GM12878 (cell line): ENCODE data around the gene DCTN4. TPM values are rescaled to one million over a fixed set of nuclear protein-coding genes. Genes with fewer than 3 reads are reported as not detected.

Source experiments
- ATAC-seq: fragments of 200-7000 bp; cut with Tn5 transposase; 3 replicates; pipeline ENCODE4 v1.9.1; 2020; ENCODE audit warnings: mild to moderate bottlenecking, moderate library complexity
- BruUV-seq: library from RNA; stranded (reverse); fragments of 400-500 nt; replicated peaks from 2 replicates; lab custom pipeline; 2021; lab: Mats Ljungman, UMichigan
- CTCF ChIA-PET: fragments of 300-600 bp; sonication (Branson Sonifier 250); formaldehyde crosslinking; extraction: SDS; loops from one replicate; lab custom pipeline; 2021; ENCODE audit warnings: inconsistent platforms; lab: Yijun Ruan, JAX
- POLR2A ChIA-PET: fragments of 350-600 bp; formaldehyde crosslinking; extraction: SDS; loops from one replicate; lab custom pipeline; 2021; ENCODE audit warnings: inconsistent platforms; lab: Charles Lee
- RAD21 ChIA-PET: fragments of 300-600 bp; sonication (Branson Sonifier 250); formaldehyde crosslinking; loops from one replicate; lab custom pipeline; 2023; ENCODE audit warnings: antibody characterized with exemption; ENCODE audit not compliant: unreplicated experiment; lab: Charles Lee
- SMC1A ChIA-PET: fragments of 300-600 bp; sonication (Branson Sonifier 250); formaldehyde crosslinking; loops from one replicate; lab custom pipeline; 2023; ENCODE audit not compliant: unreplicated experiment, uncharacterized antibody; lab: Charles Lee
- DNase-seq: peaks from one replicate; pipeline ENCODE4 v3.0.0-alpha.2; 2011; ENCODE audit warnings: low read depth, low spot score
- FAIRE-seq: peaks from 3 replicates; lab custom pipeline; 2011; peaks lifted over from hg19 to GRCh38; lab: Jason Lieb, UNC
- H2AFZ ChIP-seq: 2 replicates; pipeline ENCODE4 v1.6.0; 2011; ENCODE audit warnings: low read depth, low read length, control low read depth; ENCODE audit not compliant: control insufficient read depth
- H3K27ac ChIP-seq: 2 replicates; pipeline ENCODE4 v1.5.1; 2011; ENCODE audit warnings: control low read depth; ENCODE audit not compliant: control insufficient read depth, insufficient read depth
- H3K27me3 ChIP-seq, 2 experiments: replicated peaks in 1 of 2; 2 replicates each; pipeline versions ENCODE4 v1.6.0 to v1.6.1; 2011; ENCODE audit warnings: low read length in 1 of 2; ENCODE audit not compliant: control insufficient read depth in 2 of 2, insufficient read depth in 2 of 2
- H3K36me3 ChIP-seq, 2 experiments: 2 replicates each; pipeline ENCODE4 v1.5.1; 2011; ENCODE audit warnings: low read length in 1 of 2; ENCODE audit not compliant: control insufficient read depth in 2 of 2, insufficient read depth in 2 of 2
- H3K4me1 ChIP-seq: 2 replicates; pipeline ENCODE4 v1.6.1; 2011; ENCODE audit warnings: mild to moderate bottlenecking, low read length, moderate library complexity, mixed read lengths; ENCODE audit not compliant: control insufficient read depth, insufficient read depth
- H3K4me2 ChIP-seq: 2 replicates; pipeline ENCODE4 v1.6.0; 2011; ENCODE audit warnings: control low read depth; ENCODE audit not compliant: control insufficient read depth, insufficient read depth
- H3K4me3 ChIP-seq: fragments of 200-600 bp; sonication (generic); 2 replicates; pipeline ENCODE4 v1.5.1; 2016
- H3K79me2 ChIP-seq: 2 replicates; pipeline ENCODE4 v1.6.0; 2011; ENCODE audit warnings: low read length; ENCODE audit not compliant: control insufficient read depth, insufficient read depth
- H3K9ac ChIP-seq: 2 replicates; pipeline ENCODE4 v1.8.0; 2011; ENCODE audit warnings: low read length, control low read depth, mixed read lengths; ENCODE audit not compliant: control insufficient read depth, insufficient read depth
- H3K9me3 ChIP-seq: replicated peaks from 3 replicates; pipeline ENCODE4 v1.5.1; 2011; ENCODE audit warnings: mild to moderate bottlenecking, low read length; ENCODE audit not compliant: control insufficient read depth, insufficient read depth
- H4K20me1 ChIP-seq: 2 replicates; pipeline ENCODE4 v1.6.0; 2011; ENCODE audit not compliant: control insufficient read depth, insufficient read depth
- KDM1A ChIP-seq: fragments of 200-600 bp; sonication (generic); IDR thresholded peaks from 2 replicates; pipeline ENCODE4 v1.6.1; 2016; ENCODE audit warnings: borderline replicate concordance
- MYC ChIP-seq: IDR thresholded peaks from 2 replicates; pipeline ENCODE4 v1.6.1; 2011; ENCODE audit warnings: mild to moderate bottlenecking, low read length, moderate library complexity, inconsistent platforms; ENCODE audit not compliant: insufficient read depth, insufficient replicate concordance, insufficient read length, severe bottlenecking
- SMAD1 ChIP-seq: fragments of 450-650 bp; IDR thresholded peaks from 2 replicates; pipeline ENCODE4 v1.6.1; 2018; ENCODE audit warnings: mild to moderate bottlenecking, low read depth; ENCODE audit not compliant: partially characterized antibody
- STAT1 ChIP-seq: fragments of 450-650 bp; conservative IDR thresholded peaks from 2 replicates; pipeline ENCODE4 v1.6.1; 2014; ENCODE audit warnings: antibody characterized with exemption, mild to moderate bottlenecking
- TCF7 ChIP-seq: IDR thresholded peaks from 2 replicates; pipeline ENCODE4 v1.6.1; 2014; ENCODE audit warnings: antibody characterized with exemption, borderline replicate concordance
- YY1 ChIP-seq: IDR thresholded peaks from 2 replicates; pipeline ENCODE4 v1.6.1; 2011; ENCODE audit warnings: low read depth, mild to moderate bottlenecking, low read length
- ZNF207 ChIP-seq: fragments of 450-650 bp; IDR thresholded peaks from 2 replicates; pipeline ENCODE4 v1.6.1; 2014; ENCODE audit warnings: antibody characterized with exemption, mild to moderate bottlenecking, borderline replicate concordance
- WGBS: methylation state at CpG from one replicate; pipeline ENCODE4 v1.1.6; 2016; ENCODE audit warnings: low lambda C conversion rate; ENCODE audit not compliant: insufficient replicate concordance, insufficient coverage; ENCODE audit errors: missing lambda C conversion rate; 5-methylcytosine and 5-hydroxymethylcytosine counted together
- in situ Hi-C: fragments of 300-500 bp; cut with MboI; formaldehyde crosslinking; loops from 9 replicates; pipeline ENCODE4 v1.14.3; 2018; ENCODE audit warnings: mixed read lengths
- intact Hi-C: fragments of 100-400 bp; cut with micrococcal nuclease; formaldehyde crosslinking; loops from one replicate; pipeline ENCODE4 v1.14.2; 2022; ENCODE audit not compliant: unreplicated experiment
- polyA plus RNA-seq, 11 experiments: library from polyadenylated mRNA; depleted of rRNA in 4 of 11; unstranded in 6 of 11; stranded (reverse) in 5 of 11; fragments of >200 nt; fragmentation: Nextera tagmentation in 4 of 11; fragmentation: Illumina TruSeq in 1 of 11; extraction: Ambion mirVana in 4 of 11; extraction: Trizol in 1 of 11; gene quantifications; 1 replicate in 1 of 11; 2 replicates in 10 of 11; pipeline versions ENCODE4 v1.2.1 to v1.2.3, GENCODE V29; 2011 to 2016; ENCODE audit warnings: inconsistent platforms in 2 of 11, missing spikeins in 2 of 11, low read depth in 1 of 11
- total RNA-seq, 4 experiments: library from RNA; depleted of rRNA in 3 of 4; stranded (reverse); fragments of >200 nt in 3 of 4; fragmentation: Illumina TruSeq in 1 of 4; extraction: Trizol in 1 of 4; gene quantifications; 2 replicates each; pipeline versions ENCODE4 v1.2.1 to v1.2.3, GENCODE V29; 2013 to 2021
- TF ChIP-seq, protein P1 (sequence below): fragments of 450-650 bp; IDR thresholded peaks from 2 replicates; pipeline ENCODE4 v1.6.1; 2017; ENCODE audit warnings: low read depth, mild to moderate bottlenecking, moderate library complexity
- TF ChIP-seq, protein P2 (sequence below): IDR thresholded peaks from 2 replicates; pipeline ENCODE4 v1.6.1; 2011; ENCODE audit warnings: borderline replicate concordance, low read depth, mild to moderate bottlenecking, moderate library complexity, low read length; ENCODE audit not compliant: insufficient read depth, poor library complexity, severe bottlenecking
- TF ChIP-seq, protein P3 (sequence below): fragments of 450-650 bp; formaldehyde crosslinking; IDR thresholded peaks from 2 replicates; pipeline ENCODE4 v1.5.0; 2022; ENCODE audit warnings: mild to moderate bottlenecking, missing genetic modification characterization

Gene DCTN4
- total and polyA plus RNA-seq, 10 of the 15 experiments (the other 5 are each of a cell fraction or from before 2014, with no cell fraction given): 7.6 to 27.8 (median 18.0) TPM

DNA sequence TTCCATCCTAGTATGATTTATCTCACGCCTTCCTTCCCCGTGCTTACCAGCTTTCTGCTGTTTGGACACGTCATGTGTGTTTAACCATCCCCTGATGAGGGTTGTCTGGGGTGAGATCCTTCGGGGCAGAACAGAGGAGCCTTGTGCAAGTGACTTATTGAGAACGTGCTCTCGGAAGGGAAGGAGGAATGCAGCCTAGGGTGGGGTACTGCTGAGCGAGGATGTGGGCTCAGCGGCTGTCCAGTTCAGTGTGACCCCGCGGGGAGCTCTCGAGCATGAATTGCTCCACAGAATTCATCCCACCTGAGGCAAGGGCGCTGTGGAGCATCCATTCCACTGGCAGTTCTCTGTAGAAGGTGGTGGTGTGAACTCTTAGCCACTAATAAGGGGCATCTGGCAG, 93.8 kb downstream of the DCTN4 start:
- 53% methylated on average over 12 of the region's 12 CpGs for WGBS
- SMC1A ChIA-PET: interaction anchor here (0.6 to 1.2 kb wide), 2 partner anchors 11 to 13 kb away, joined by 3 read pairs; no protein-coding TSS in a partner anchor
- no peak for FAIRE-seq

More for the DNA sequence above, 93.8 kb downstream of the DCTN4 start:
- no peak overlapping the region for H3K27ac ChIP-seq
- in situ Hi-C loops (no loop called here), intact Hi-C loops (no loop called here)
- H3K4me3 ChIP-seq: no peak overlapping the region
- ATAC-seq (no peak), DNase-seq (no peak)
- no peaks in the 10 kb centered on the region for H3K4me1 ChIP-seq
- no peaks in the 10 kb centered on the region for H3K9me3 ChIP-seq
- TF ChIP-seq TCF7: no peak
- TF ChIP-seq ZNF207: no peak
- TF ChIP-seq, protein P1, sequence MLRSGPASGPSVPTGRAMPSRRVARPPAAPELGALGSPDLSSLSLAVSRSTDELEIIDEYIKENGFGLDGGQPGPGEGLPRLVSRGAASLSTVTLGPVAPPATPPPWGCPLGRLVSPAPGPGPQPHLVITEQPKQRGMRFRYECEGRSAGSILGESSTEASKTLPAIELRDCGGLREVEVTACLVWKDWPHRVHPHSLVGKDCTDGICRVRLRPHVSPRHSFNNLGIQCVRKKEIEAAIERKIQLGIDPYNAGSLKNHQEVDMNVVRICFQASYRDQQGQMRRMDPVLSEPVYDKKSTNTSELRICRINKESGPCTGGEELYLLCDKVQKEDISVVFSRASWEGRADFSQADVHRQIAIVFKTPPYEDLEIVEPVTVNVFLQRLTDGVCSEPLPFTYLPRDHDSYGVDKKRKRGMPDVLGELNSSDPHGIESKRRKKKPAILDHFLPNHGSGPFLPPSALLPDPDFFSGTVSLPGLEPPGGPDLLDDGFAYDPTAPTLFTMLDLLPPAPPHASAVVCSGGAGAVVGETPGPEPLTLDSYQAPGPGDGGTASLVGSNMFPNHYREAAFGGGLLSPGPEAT: no peak
- no peak for TF ChIP-seq YY1
- TF ChIP-seq, protein P2, sequence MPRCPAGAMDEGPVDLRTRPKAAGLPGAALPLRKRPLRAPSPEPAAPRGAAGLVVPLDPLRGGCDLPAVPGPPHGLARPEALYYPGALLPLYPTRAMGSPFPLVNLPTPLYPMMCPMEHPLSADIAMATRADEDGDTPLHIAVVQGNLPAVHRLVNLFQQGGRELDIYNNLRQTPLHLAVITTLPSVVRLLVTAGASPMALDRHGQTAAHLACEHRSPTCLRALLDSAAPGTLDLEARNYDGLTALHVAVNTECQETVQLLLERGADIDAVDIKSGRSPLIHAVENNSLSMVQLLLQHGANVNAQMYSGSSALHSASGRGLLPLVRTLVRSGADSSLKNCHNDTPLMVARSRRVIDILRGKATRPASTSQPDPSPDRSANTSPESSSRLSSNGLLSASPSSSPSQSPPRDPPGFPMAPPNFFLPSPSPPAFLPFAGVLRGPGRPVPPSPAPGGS: no peak
- no peak for TF ChIP-seq MYC
- no peak for TF ChIP-seq STAT1
- TF ChIP-seq, protein P3, sequence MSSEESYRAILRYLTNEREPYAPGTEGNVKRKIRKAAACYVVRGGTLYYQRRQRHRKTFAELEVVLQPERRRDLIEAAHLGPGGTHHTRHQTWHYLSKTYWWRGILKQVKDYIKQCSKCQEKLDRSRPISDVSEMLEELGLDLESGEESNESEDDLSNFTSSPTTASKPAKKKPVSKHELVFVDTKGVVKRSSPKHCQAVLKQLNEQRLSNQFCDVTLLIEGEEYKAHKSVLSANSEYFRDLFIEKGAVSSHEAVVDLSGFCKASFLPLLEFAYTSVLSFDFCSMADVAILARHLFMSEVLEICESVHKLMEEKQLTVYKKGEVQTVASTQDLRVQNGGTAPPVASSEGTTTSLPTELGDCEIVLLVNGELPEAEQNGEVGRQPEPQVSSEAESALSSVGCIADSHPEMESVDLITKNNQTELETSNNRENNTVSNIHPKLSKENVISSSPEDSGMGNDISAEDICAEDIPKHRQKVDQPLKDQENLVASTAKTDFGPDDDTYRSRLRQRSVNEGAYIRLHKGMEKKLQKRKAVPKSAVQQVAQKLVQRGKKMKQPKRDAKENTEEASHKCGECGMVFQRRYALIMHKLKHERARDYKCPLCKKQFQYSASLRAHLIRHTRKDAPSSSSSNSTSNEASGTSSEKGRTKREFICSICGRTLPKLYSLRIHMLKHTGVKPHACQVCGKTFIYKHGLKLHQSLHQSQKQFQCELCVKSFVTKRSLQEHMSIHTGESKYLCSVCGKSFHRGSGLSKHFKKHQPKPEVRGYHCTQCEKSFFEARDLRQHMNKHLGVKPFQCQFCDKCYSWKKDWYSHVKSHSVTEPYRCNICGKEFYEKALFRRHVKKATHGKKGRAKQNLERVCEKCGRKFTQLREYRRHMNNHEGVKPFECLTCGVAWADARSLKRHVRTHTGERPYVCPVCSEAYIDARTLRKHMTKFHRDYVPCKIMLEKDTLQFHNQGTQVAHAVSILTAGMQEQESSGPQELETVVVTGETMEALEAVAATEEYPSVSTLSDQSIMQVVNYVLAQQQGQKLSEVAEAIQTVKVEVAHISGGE (CRISPR knock-in tag): no peak
- TF ChIP-seq KDM1A: no peak
- TF ChIP-seq SMAD1: no peak
- ChIA-PET RAD21 (no interaction called here), CTCF (interaction anchor here (0.8 to 1.2 kb wide), 3 partner anchors 104 to 182 kb away, joined by 3 read pairs; partner anchors contain the start of gene SMIM3), POLR2A (no interaction called here)
- no peak overlapping the region for H2AFZ ChIP-seq
- H4K20me1 ChIP-seq: no peaks in the 10 kb centered on the region
- no TSS peak for BruUV-seq
- peaks cover 0 to 1% of the 10 kb centered on the region in 2 experiments; a peak in 2 of 4 replicates for H3K27me3 ChIP-seq
- no peak overlapping the region for H3K4me2 ChIP-seq
- no peaks in the 10 kb centered on the region for H3K79me2 ChIP-seq
- H3K36me3 ChIP-seq: no peaks in the 10 kb centered on the region
- no peak overlapping the region for H3K9ac ChIP-seq
